GM19025 (cell line): Measurements from ENCODE around the gene IDUA.
A peak's percentile ranks its signal among the peaks of the same experiment; 100 is the strongest.
"Not testable (repeated sequence)": the region's sequence is repeated elsewhere in the genome, so short reads cannot be mapped to it uniquely, and the experiment has no call there.

Experiments used
- ATAC-seq: cut with Tn5 transposase; IDR thresholded peaks from one replicate; pipeline ENCODE4 v1.9.1; 2021; ENCODE audit warnings: mild to moderate bottlenecking, low read depth, moderate library complexity; ENCODE audit not compliant: unreplicated experiment

IDUA gene

DNA sequence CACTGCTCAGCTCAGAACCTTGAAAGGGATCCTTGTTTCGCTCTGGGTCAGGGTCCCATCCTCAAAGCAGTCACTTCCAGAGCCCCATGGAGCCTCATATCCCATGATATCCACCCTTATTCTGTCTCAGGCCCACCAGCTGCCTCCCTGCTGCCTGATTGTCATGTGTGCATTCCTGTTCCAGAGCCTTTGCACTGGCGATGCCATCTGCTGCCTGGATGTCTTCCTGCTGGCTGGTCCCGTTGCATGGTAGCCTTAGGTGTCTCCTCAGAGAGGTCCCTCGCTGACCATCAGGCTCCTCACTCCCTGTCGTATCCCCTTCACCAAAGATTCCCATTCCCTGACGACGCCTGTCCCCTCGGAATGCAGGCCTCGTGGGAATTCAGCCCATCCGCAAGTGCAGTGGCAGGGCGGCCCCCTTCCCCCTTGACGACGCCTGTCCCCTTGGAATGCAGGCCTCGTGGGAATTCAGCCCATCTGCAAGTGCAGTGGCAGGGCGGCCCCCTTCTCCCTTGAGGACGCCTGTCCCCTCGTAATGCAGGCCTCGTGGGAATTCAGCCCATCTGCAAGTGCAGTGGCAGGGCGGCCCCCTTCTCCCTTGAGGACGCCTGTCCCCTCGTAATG is 12.5 kb downstream of the IDUA start:
- ATAC-seq, result not testable (repeated sequence)

DNA sequence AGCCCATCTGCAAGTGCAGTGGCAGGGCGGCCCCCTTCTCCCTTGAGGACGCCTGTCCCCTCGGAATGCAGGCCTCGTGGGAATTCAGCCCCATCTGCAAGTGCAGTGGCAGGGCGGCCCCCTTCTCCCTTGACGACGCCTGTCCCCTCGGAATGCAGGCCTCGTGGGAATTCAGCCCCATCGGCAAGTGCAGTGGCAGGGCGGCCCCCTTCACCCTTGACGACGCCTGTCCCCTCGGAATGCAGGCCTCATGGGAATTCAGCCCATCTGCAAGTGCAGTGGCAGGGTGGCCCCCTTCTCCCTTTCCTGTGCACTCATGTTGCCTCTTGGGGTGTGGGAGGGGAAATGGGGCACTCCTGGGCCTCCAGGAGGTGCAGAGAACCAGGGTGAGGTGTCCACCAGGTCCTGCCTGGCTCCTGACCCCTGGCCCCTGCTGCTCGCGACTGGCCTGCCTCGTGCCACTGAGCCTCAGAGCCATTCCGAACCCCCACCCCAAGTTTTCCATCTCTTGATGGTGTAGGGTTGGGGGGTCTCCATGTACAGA is 13.1 kb downstream of the IDUA start:
- no peak for ATAC-seq

DNA sequence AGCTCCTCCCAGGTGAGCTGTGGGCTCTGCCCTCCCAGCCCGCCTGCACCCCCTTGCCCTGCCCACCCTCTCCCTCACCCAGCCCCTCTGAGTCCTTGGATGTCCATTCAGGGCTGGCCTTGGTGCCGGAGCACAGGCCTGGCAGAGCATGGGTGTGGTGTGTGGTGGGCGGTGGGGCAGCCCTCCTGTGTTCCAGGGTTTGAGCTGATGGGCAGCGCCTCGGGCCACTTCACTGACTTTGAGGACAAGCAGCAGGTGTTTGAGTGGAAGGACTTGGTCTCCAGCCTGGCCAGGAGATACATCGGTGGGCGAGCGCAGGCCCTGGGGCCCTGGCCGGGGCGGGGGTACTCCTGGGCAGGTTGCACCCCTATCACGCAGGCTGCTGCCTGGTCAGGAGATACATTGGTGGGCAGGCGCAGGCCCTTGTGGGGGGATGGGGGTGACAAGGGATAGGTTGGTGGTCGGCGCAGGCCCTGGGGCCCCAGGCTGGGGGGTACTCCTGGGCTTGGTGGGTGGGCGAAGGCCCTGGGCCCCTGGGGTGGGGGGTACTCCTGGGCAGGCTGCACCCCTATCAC is 13.9 kb downstream of the IDUA start:
- no peak for ATAC-seq

DNA sequence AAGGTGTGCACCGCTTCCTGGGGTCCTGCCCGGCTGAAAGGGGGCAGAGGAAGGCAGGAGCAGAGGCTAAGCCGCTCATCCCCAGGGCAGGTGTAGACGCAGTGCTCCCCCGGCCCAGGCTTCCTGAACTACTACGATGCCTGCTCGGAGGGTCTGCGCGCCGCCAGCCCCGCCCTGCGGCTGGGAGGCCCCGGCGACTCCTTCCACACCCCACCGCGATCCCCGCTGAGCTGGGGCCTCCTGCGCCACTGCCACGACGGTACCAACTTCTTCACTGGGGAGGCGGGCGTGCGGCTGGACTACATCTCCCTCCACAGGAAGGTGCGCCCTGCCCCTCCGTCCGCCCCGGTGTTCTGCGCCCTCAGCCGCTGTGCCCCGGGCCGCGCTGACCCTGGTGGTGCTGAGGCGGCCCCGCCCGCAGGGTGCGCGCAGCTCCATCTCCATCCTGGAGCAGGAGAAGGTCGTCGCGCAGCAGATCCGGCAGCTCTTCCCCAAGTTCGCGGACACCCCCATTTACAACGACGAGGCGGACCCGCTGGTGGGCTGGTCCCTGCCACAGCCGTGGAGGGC is 14.8 kb downstream of the IDUA start:
- no peak for ATAC-seq

DNA sequence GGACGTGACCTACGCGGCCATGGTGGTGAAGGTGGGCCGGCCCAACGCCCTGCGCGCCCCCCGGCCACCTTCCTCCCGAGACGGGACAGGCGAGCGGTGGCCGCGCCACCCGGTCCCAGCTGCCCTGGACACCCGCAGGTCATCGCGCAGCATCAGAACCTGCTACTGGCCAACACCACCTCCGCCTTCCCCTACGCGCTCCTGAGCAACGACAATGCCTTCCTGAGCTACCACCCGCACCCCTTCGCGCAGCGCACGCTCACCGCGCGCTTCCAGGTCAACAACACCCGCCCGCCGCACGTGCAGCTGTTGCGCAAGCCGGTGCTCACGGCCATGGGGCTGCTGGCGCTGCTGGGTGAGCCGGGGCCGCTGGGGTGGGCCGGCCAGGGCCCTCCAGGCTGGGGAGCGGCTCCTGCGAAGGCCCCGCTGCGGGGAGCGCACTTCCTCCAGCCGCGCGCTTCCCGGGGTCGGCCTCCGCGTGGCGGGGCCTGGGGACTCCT is 15.3 kb downstream of the IDUA start:
- ATAC-seq, result no peak

DNA sequence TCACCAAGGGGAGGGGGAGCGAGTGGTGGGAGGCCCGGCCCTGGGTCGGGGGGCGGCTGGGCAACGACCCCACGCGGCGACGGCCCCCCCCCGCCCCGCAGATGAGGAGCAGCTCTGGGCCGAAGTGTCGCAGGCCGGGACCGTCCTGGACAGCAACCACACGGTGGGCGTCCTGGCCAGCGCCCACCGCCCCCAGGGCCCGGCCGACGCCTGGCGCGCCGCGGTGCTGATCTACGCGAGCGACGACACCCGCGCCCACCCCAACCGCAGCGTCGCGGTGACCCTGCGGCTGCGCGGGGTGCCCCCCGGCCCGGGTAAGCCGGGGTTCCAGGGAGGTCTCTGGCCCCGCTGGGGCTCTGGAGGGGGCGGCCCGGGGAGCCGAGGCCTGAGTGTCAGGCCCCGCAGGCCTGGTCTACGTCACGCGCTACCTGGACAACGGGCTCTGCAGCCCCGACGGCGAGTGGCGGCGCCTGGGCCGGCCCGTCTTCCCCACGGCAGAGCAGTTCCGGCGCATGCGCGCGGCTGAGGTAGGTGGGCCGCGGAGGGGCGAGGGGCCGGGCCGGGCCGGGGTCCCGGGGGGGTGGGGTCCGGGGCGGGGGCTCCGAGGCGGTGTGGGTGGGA is 15.9 kb downstream of the IDUA start:
- ATAC-seq, result no peak

DNA sequence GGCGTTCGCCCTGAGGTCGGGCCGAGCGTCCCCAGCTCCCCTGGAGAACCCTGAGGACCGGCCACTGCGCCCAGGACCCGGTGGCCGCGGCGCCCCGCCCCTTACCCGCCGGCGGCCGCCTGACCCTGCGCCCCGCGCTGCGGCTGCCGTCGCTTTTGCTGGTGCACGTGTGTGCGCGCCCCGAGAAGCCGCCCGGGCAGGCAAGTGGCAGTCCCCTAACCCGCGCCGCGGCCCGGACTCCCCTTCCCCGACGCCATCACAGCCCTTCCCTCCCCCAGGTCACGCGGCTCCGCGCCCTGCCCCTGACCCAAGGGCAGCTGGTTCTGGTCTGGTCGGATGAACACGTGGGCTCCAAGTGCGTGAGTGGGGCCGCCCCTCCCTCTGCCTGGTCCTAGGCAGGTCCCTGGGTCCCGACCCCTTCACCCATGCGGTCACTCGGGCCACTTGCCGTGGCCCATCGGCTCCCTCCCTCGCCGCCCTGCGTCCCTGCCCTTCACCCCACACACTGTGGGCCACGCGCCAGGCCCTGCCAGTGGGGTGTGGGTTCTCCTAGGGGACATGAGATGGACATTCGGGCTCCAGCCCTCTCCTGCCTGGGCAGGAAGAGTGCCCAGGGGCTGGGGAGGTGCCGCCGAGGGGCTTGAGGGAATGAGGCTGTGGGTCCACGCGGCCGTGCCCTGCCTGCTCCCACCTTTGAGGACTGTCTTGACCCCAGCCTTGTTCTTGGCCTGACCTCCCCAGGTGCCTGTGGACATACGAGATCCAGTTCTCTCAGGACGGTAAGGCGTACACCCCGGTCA is 16.6 kb downstream of the IDUA start:
- ATAC-seq, result no peak

DNA sequence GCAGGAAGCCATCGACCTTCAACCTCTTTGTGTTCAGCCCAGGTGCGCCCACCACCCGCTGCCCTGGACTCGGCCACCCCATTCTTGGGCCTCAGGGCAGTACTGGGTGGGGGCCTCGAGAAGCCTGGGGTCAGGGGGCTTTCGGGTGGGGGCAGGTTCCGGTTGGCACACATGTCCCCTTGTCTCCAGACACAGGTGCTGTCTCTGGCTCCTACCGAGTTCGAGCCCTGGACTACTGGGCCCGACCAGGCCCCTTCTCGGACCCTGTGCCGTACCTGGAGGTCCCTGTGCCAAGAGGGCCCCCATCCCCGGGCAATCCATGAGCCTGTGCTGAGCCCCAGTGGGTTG is 17.2 kb downstream of the IDUA start:
- no peak for ATAC-seq

DNA sequence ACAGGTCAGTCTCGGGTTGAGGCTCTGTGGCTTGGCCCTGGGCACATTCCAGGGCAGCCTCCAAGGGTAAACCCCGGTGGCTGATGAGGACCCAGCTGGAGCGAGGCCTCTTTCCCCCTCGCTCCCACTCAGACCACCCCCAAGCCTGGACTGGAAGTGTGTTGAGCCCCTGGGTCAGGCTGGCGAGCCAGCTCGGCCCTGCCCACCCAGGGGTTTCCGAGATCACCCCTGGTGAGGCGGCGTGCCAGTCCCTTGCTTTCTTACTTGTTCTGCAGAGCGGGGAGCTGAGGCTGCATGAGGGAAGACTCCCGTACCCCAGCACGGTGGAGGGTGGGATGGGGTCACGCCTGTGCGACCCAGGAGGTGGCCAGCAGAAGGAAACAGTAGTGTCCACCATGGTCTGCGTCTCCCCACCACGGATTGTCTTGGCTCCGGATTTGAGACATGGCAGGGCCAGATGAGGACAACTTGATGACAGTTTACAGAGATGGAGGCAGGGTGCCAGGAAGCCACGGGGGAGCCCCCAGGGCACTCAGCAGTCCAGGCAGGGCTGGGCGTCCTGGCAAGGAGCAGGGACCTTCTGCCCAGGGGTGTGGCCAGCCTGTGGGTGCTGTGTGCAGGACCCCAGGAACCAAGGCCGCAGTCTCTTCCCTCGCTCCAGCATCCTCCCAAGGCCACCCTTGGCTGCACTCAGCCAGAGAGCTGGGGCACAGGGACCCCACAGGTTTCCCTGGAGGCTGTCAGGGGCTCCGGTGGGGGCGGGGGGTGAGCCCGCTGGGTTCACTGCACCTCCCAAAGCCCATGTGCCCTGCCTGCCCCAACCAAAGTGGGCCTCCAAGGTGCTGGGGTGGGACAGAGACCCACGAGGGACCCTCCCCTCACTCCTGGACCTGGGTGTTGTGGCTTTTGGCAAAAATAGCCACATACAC is 18.0 kb downstream of the IDUA start:
- ATAC-seq, result no peak

DNA sequence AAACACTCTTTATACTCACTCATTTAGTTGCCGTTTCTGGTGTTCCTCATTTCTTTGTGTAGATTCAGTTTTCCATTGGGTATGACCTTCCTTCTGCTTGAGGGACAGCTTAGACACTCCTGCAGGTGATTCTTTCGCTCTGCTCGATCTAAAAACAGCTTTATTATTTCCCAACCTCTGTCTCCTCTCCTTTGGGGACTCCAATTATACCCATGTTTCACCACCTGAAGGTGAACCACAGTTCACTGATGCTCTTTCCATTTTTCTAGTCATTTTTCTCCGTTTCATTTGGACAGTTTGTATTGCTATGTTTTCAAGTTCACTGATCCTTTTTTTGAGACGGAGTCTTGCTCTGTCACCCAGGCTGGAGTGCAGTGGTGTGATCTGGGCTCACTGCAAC is 20.0 kb downstream of the IDUA start:
- ATAC-seq, result no peak

DNA sequence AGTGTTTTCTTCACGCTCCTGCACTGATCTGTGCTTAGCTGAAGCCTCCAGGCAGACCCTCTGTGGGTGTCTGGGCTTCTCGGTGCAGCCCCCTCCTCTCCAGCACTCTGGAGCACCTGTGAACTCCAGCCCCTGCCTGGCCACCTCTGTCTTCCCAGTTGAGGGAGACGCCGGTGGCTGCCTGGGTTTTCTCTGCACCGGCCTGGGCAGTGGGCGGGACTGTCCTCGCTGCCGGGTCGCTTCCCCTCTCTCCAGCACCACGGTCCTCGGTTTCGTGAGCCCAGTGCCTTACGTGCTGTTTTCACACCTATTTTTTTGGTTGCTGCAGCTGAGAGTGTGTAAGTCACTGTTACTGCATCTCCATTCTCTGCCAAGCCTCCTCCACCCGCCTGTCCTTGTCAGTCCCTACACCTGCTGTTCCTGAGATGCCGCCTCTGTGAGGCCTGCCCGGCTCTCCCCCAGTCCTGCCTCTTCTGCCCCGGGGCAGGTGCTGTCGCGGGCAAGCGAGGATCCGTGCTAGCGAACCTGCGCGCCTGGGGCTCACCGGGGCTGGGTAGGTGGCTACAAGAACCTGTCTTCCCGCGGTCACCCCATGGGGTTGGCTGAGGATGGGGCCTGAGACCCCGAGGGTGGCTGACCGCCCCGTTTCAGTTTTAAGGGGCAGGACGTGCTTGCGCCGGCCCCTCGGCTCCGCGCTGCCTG is 22.1 kb downstream of the IDUA start:
- peak; percentile 3 for ATAC-seq

DNA sequence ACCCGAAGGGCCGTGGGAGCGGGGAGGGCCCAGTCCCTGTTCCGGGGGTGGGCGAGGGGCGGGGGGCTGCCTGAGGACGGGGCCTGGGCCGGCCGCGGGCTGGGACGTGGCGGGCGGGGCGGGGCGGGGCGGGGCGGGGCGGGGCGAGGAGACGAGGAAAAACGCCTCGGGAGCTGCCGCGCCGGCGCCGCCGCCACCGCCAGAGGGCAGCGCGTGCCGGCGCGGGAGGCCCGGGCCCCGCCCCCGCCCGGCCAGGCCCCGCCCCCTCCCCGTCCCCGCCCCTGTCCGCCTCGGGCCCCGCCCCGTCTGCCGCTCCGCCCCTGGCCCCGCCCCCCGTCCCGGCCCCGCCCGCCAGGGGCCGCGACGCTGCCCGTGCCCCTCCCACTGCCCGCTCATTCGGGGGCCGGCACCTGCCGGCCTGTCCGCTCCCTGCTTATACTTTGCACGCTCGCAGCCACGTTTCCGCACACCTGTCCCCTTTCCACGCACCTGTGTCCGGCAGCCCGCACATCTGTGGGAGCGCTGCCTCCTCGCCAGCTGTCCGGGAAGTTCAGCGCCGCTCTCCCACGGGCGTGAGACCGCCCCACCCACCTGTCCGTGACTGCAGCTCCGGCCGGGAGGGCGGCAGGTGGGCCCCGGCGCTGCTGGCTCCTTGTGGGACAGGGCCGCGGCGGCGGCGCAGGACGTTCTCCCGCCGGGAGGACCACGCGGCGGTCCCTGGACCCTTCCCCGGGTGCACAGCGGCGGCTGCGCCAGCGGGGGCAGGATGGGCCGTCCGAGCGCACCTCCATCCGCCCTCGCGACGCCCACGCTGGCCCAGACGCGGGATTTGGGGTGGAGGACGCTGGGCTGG is 22.9 kb downstream of the IDUA start:
- peak; percentile 41 for ATAC-seq

DNA sequence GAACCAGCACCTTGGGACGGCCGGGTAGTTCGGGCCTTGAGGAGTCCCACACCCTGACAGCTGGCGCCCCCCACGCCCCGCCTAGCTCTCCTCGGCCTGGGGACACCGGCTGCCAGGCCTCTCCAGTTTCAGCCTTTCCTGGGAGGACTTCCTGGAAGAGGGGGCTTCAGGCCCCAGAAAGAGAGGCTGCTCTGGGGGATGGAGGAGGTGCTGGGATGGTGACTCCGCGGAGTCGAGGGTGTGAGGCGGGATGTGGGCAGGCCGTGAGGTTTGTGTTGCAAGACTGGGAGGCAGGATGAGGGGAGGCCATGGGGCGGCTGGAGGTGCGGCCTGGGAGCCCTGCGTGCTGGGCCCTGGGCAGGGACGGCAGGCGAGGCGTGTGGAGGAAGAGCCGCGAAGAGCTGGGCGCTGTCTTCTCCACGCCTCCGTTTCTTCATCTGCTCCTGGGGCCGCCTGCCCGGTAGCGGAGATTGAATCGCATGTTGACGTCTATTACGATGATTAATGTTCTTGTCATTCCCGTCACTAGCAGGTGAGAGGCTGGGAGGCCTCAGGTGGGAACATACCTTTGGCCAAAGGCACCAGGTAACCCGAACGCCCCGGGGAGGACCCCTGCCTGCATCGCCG is 23.7 kb downstream of the IDUA start:
- ATAC-seq, result no peak

DNA sequence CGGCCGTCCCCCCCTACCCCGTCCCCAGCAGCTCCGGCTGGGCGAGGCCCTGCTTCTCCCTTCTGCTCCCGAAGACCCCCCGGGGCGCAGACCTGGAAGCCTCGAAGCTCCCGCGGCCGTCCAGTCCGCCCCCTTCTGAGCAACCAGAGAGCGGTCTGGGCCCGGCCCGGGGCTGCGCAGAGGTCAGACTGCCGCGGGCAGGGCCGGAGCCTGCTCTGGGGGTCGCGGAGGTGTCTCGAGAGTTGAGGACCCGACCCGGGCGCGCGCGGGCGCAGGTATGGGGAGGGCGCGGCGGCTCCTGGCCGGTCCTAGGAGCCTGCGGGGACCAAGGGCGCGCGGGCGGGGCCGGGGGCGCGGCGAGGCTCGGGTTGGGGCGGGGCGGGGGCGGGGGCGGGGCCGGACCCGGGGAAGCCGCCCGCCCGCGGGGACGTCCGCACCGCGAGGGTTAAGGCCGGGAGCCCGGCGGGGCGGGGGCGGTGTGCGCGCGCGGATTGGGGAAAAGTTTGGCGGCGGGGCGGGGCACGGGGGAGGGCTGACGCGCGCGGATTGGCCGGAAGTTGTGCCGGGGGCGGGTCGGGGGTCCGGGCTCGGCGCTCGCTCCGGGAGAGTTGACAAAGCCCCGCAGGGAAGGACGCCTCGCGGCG is 24.3 kb downstream of the IDUA start, which contains the start of gene FGFRL1:
TSS of gene FGFRL1 (plus strand) at position 605 of the 644 bp plus-strand sequence. CDS start 860 bp downstream, outside the sequence.
- ATAC-seq, result peak; percentile 32

DNA sequence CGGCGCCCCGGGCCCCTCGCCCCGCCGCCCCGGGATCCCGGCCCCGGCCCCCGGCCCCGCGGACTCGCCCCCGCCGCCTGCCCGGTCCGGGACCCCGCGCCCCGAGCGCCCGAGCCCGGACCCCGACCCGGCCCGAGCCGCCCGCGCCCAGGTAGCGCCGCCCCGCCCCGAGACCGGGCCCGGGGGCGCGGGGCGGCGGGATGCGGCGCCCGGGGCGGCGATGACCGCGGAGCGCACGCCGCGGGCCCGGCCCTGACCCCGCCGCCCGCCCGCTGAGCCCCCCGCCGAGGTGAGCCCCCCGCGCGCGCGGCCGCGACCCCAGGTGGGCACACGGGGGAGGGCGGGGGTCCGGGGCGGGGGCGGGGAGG is 24.8 kb downstream of the IDUA start:
- ATAC-seq, result peak; percentile 1

DNA sequence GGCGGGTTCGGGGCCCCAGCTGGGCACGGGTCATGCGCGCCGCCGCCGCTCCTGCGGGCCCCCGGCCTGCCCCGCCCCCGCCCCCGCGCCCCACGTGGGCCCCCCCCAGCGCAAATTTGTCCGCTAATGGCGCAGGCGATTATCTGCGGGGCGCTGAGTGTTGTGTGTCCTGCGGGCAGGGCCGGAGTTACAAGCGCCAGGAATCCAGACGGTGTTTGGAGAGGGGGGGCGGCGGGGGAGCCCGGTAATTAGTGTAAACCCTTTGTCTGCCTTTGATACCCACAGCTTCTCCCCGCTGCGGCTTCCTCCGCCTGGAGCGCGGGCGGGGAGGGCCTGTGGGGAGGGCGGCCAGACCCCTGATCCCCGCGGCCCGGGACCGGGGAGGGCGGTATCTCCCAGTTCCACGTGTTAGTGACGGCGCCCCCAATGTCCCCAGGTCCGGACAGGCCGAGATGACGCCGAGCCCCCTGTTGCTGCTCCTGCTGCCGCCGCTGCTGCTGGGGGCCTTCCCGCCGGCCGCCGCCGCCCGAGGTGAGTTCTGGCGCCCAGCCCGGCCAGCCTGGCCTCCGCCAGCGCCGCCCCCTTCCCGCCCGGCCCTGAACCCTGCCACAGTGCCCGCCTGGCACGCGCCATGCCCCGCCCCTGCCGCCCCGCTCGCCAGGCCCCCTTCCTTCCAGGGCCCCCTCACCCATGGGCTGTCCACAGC is 25.3 kb downstream of the IDUA start:
- no peak for ATAC-seq
